Pancreas (tissue), 10 donors: ENCODE results near the gene RBMS3. TPM values are rescaled to one million over a fixed set of nuclear protein-coding genes. Genes with fewer than 3 reads are reported as not detected.

Experiments
- ATAC-seq, 4 donors: fragments of 200-7000 bp; cut with Tn5 transposase; one replicate each; pipeline versions ENCODE4 v1.8.0 to v1.9.1; 2020; ENCODE audit warnings: mild to moderate bottlenecking in 4 of 4, moderate library complexity in 4 of 4
- DNase-seq, 6 donors: peaks; one replicate each; pipeline ENCODE4 v3.0.0-alpha.2; 2020
- FAIRE-seq: peaks from 2 replicates; lab custom pipeline; 2012; peaks lifted over from hg19 to GRCh38; lab: Jason Lieb, UNC
- H3K27ac ChIP-seq, 4 donors: fragments of 200-600 bp; sonication (generic); 1 replicate in 3 of 4; 2 replicates in 1 of 4; pipeline versions ENCODE4 v1.5.0 to v1.8.0; 2020
- H3K27me3 ChIP-seq, 4 donors: fragments of 200-600 bp; one replicate each; pipeline ENCODE4 v1.8.0; 2021
- H3K36me3 ChIP-seq, 3 donors: fragments of 200-600 bp; sonication (generic) in 1 of 3; one replicate each; pipeline versions ENCODE4 v1.5.0 to v1.8.0; 2020 to 2021
- H3K4me1 ChIP-seq, 3 donors: fragments of 200-600 bp; one replicate each; pipeline ENCODE4 v1.8.0; 2021
- H3K4me3 ChIP-seq, 4 donors: fragments of 200-600 bp; sonication (generic) in 2 of 4; one replicate each; pipeline versions ENCODE4 v1.5.0 to v1.8.0; 2020 to 2021
- H3K9me3 ChIP-seq, 4 donors: fragments of 200-600 bp; one replicate each; pipeline ENCODE4 v1.8.0; 2021
- WGBS, 2 donors: extraction: QIAGEN DNeasy Blood & Tissue Kit; methylation state at CpG; one replicate each; pipeline ENCODE4 v1.1.7; 2013; 5-methylcytosine and 5-hydroxymethylcytosine counted together
- intact Hi-C, 3 donors: fragments of 100-400 bp; cut with DNase I; formaldehyde crosslinking; loops; one replicate each; pipeline versions ENCODE4 v1.11.1 to v1.14.2; 2022
- polyA plus RNA-seq, 2 donors: library from polyadenylated mRNA; stranded (reverse); fragments of 200-250 nt; gene quantifications; one replicate each; pipeline ENCODE4 v1.2.3, GENCODE V29; 2013
- total RNA-seq, 6 donors: library from RNA; stranded (reverse); fragmentation: NEBNext Ultra II Directional in 4 of 6; extraction: Animal tissue kit (Norgen Biotek cat#: 25700) in 4 of 6; gene quantifications; one replicate each; pipeline versions ENCODE4 v1.2.1 to v1.2.4, GENCODE V29; 2021 to 2023
- TF ChIP-seq, protein P1 (sequence below), 4 donors: fragments of 200-600 bp; sonication (generic) in 3 of 4; IDR thresholded peaks; one replicate each; pipeline versions ENCODE4 v1.5.0 to v1.8.0; 2021; ENCODE audit warnings: antibody characterized with exemption in 4 of 4
- donor health status: healthy with polysubstance abuse.
- donor health status: DM: no; HTN: no; CAD: no; lungs with moderate emphysema.
- donor health status: DM: no; HTN: no; CAD: no.
- donor health status: control.
- donor health status: control.
- donor health status: Bipolar disorder and iron deficiency.
- donor health status: DM: yes; HTN: yes; CAD: no.
- donor health status: DM: no; HTN: no; CAD: no.
- donor health status: DM: no; HTN: no; CAD: no.
- donor health status: DM: yes; HTN: yes; CAD: no.

RBMS3 gene
- total and polyA plus RNA-seq, 8 donors, result 4.0 to 10.0 (median 6.6) TPM

DNA sequence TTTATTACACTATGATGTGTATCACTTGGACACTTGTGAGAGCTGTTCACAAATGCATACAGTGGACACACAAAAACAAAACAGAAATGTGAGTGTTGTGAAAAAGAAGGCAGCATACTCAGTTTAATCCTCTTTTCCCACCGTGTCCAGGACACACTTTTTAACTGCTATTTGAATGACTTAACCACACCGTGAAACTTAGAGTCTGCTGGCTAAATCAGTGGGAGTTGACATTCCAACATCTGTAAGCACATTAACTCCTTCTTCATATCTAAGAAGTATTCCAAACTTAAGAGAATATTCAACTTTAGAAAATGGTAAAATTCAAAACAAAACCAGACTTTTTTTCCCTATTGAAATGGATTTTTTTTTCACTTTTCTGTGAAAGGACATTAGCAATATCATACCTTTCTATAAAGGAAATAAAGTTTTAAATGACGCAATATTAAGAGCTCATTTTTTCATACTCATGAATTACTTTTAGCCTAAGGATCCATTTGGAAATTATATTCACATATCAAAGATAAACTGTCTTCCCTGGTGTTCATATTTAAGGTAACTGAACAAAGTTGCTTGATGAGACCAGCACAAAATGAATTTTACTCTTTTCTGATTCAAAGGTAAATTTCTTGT is 316.6 kb downstream of the RBMS3 start:
- DNase-seq (no peak), ATAC-seq (no peak), FAIRE-seq (no peak)
- Histone ChIP-seq H3K9me3 (no peaks in the 10 kb centered on the region), H3K36me3 (no peaks in the 10 kb centered on the region), H3K27ac (no peak overlapping the region), H3K4me1 (no peaks in the 10 kb centered on the region), H3K4me3 (no peak overlapping the region), H3K27me3 (no peaks in the 10 kb centered on the region)
- intact Hi-C loops, result no loop called here
- 42 to 53% methylated on average over 3 of the region's 3 CpGs for WGBS, 2 donors
- TF ChIP-seq, protein P1, sequence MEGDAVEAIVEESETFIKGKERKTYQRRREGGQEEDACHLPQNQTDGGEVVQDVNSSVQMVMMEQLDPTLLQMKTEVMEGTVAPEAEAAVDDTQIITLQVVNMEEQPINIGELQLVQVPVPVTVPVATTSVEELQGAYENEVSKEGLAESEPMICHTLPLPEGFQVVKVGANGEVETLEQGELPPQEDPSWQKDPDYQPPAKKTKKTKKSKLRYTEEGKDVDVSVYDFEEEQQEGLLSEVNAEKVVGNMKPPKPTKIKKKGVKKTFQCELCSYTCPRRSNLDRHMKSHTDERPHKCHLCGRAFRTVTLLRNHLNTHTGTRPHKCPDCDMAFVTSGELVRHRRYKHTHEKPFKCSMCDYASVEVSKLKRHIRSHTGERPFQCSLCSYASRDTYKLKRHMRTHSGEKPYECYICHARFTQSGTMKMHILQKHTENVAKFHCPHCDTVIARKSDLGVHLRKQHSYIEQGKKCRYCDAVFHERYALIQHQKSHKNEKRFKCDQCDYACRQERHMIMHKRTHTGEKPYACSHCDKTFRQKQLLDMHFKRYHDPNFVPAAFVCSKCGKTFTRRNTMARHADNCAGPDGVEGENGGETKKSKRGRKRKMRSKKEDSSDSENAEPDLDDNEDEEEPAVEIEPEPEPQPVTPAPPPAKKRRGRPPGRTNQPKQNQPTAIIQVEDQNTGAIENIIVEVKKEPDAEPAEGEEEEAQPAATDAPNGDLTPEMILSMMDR (IDR thresholded peaks at IDR 0.05), result no peak

DNA sequence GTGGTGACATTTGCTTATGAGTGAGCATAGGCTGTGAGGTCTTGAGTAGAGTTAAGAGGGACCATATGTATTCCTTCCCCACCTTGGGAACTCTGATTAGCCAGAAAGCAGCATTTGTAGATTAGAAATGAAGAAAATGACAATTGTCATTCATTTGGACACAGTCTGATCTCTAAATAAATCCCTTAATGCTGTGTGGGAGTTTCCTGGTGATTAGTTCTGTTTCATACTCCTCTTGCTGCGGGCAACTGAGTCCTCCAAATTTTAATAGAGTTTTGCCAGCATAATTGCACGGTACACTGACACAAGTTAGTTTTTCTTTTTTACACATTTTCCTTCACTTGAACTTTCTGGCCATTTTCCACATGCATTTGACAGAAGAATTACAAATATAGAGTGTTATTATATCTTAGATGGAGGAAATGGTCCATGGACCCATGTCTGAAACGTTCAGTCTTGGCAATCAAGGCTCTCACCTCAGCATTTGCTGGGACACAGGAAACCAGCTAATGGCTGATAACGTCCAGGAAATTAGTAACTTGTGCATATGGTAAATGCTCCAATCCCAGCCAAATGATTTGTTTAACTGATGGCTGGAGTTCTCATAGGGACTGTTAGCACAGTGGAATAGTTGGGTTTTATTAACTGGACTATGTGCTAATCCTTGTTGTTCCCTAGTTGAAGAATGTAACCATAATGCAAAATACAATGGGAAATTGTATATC is 321.2 kb downstream of the RBMS3 start:
- FAIRE-seq (no peak), DNase-seq (no peak), ATAC-seq (no peak)
- Histone ChIP-seq H3K4me3 (no peak overlapping the region), H3K27me3 (no peaks in the 10 kb centered on the region), H3K36me3 (no peaks in the 10 kb centered on the region), H3K4me1 (no peaks in the 10 kb centered on the region), H3K27ac (no peak overlapping the region), H3K9me3 (no peaks in the 10 kb centered on the region)
- 56 to 64% methylated on average over 4 of the region's 4 CpGs for WGBS, 2 donors
- TF ChIP-seq, protein P1 (IDR thresholded peaks at IDR 0.05), result no peak
- intact Hi-C loops, result no loop called here

DNA sequence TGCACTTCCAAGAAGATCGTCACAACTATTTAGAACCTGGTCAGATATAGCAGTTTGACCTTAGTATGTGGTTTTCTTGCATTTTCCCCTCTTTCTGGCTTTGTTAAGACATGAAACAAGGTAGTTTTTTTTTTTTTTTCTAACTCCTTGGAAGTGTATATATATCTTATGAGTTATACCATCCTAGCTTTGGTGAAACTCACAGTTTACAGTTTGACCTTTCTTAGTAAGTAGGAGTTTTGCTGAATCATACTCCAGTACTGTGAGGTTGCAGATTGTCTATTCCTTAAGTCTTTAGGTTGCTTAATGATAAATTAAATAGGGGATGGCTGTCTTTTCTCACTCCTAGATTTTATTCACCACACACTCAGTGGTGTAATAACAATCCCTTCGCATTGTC is 325.0 kb downstream of the RBMS3 start:
- no peaks in the 10 kb centered on the region for H3K36me3 ChIP-seq
- H3K27ac ChIP-seq, result no peak overlapping the region
- ATAC-seq (no peak), FAIRE-seq (no peak), DNase-seq (no peak)
- no peaks in the 10 kb centered on the region for H3K4me1 ChIP-seq
- no peaks in the 10 kb centered on the region for H3K9me3 ChIP-seq
- WGBS, 2 donors, result 87 to 92% methylated on average over 2 of the region's 2 CpGs
- intact Hi-C loops, result no loop called here
- TF ChIP-seq, protein P1 (IDR thresholded peaks at IDR 0.05), result no peak
- no peak overlapping the region for H3K4me3 ChIP-seq
- no peaks in the 10 kb centered on the region for H3K27me3 ChIP-seq

DNA sequence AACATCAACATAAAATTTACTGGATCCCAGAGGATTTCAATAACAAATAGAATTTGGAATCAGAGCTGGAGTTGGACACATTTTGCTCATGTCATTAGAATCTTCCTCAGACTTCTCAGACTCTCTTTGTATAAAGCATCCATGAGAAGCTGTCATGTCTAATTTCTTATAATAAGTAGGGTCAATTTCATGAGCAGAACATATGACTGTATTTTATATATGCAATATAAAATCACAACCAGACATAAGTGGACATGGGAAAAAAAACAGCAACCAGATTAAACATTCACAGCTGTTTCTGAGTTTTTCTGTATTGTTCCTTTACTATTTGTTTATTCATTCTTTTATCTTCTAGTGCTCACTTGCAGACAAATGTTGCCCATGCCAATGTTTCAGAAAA is 325.5 kb downstream of the RBMS3 start:
- ATAC-seq (no peak), DNase-seq (no peak), FAIRE-seq (no peak)
- Histone ChIP-seq H3K27ac (no peak overlapping the region), H3K4me1 (no peaks in the 10 kb centered on the region), H3K4me3 (no peak overlapping the region), H3K36me3 (no peaks in the 10 kb centered on the region), H3K9me3 (no peaks in the 10 kb centered on the region), H3K27me3 (no peaks in the 10 kb centered on the region)
- intact Hi-C loops, result no loop called here
- TF ChIP-seq, protein P1 (IDR thresholded peaks at IDR 0.05), result no peak
